NCI-H1436 (cell line): ENCODE results near the gene HDC.

Source experiments
- DNase-seq: peaks from one replicate; lab custom pipeline; 2025; lab: John Stamatoyannopoulos, UW

HDC gene

GRCh38 chr15:50224606-50225005 is 40.9 kb downstream of the HDC start:
- DNase-seq = no peak

- DNase-seq = no peak
Observed at GRCh38 chr15:50222181-50222580, 43.3 kb downstream of the HDC start.

- DNase-seq = no peak
Observed at GRCh38 chr15:50219820-50220219, 45.7 kb downstream of the HDC start.

GRCh38 chr15:50218691-50219090 is 46.8 kb downstream of the HDC start:
- DNase-seq = no peak

GRCh38 chr15:50218291-50218690 is 47.2 kb downstream of the HDC start:
- no peak for DNase-seq

GRCh38 chr15:50210462-50211157 is 54.9 kb downstream of the HDC start:
- no peak for DNase-seq

- no peak for DNase-seq
Observed at GRCh38 chr15:50209809-50210208, 55.7 kb downstream of the HDC start.

- DNase-seq = no peak
Observed at GRCh38 chr15:50206020-50206419, 59.5 kb downstream of the HDC start.

- DNase-seq = no peak
Observed at GRCh38 chr15:50202003-50202402, 63.5 kb downstream of the HDC start.

- no peak for DNase-seq
Observed at GRCh38 chr15:50192926-50193620, 72.5 kb downstream of the HDC start.

- no peak for DNase-seq
Observed at GRCh38 chr15:50192164-50192563, 73.4 kb downstream of the HDC start.
